Nephron (organoid): ENCODE measurements around the gene HOXB9.

Experiments
- H3K27ac Mint-ChIP-seq, 3 experiments: 2 replicates each; pipeline ENCODE4 v1.8.0; 2020; ENCODE audit warnings: mixed read lengths in 3 of 3, mild to moderate bottlenecking in 2 of 3, moderate library complexity in 1 of 3
- H3K27me3 Mint-ChIP-seq: 2 replicates; pipeline ENCODE4 v1.8.0; 2021; ENCODE audit warnings: low read depth, mild to moderate bottlenecking, moderate library complexity, mixed read lengths
- H3K36me3 Mint-ChIP-seq: 2 replicates; pipeline ENCODE4 v1.8.0; 2020; ENCODE audit warnings: low read depth, mixed read lengths
- H3K4me1 Mint-ChIP-seq: 2 replicates; pipeline ENCODE4 v1.8.0; 2020; ENCODE audit warnings: mixed read lengths
- H3K4me3 Mint-ChIP-seq, 3 experiments: 2 replicates each; pipeline ENCODE4 v1.8.0; 2020; ENCODE audit warnings: mild to moderate bottlenecking in 3 of 3, mixed read lengths in 3 of 3, moderate library complexity in 2 of 3
- H3K9me3 Mint-ChIP-seq: 2 replicates; pipeline ENCODE4 v1.8.0; 2020; ENCODE audit warnings: mixed read lengths
- CTCF ChIP-seq, 3 experiments: fragments of 200-600 bp; sonication (generic); IDR thresholded peaks; one replicate each; pipeline ENCODE4 v1.5.0; 2021; ENCODE audit warnings: antibody characterized with exemption in 3 of 3; ENCODE audit not compliant: unreplicated experiment in 3 of 3

The HOXB9 gene

GRCh38 chr17:48597528-48597777 lies 28.7 kb downstream of the HOXB9 start:
- peak overlapping the region; percentile 94 to 99 (median 98) for H3K4me3 Mint-ChIP-seq
- peaks cover 78% of the 10 kb centered on the region for H3K4me1 Mint-ChIP-seq
- no peak for TF ChIP-seq CTCF (IDR thresholded peaks at IDR 0.05; ENCODE audit: unreplicated experiment in 3 of 3)

GRCh38 chr17:48596735-48597527 lies 29.2 kb downstream of the HOXB9 start:
- Mint-ChIP-seq H3K27ac (peak overlapping the region in 1 of 3 experiments; percentile 98), H3K4me3 (peak overlapping the region; percentile 94 to 99 (median 98)), H3K9me3 (no peaks in the 10 kb centered on the region), H3K27me3 (peaks cover 95% of the 10 kb centered on the region), H3K36me3 (peaks cover 41% of the 10 kb centered on the region), H3K4me1 (peaks cover 79% of the 10 kb centered on the region)
- no peak for TF ChIP-seq CTCF (IDR thresholded peaks at IDR 0.05; ENCODE audit: unreplicated experiment in 3 of 3)

More at GRCh38 chr17:48597528-48597777, 28.7 kb downstream of the HOXB9 start:
- no peaks in the 10 kb centered on the region for H3K9me3 Mint-ChIP-seq
- peak overlapping the region in 1 of 3 experiments; percentile 98 for H3K27ac Mint-ChIP-seq
- peaks cover 40% of the 10 kb centered on the region for H3K36me3 Mint-ChIP-seq
- peaks cover 95% of the 10 kb centered on the region for H3K27me3 Mint-ChIP-seq

GRCh38 chr17:48596000-48596734 lies 30.0 kb downstream of the HOXB9 start:
- Mint-ChIP-seq H3K9me3 (no peaks in the 10 kb centered on the region), H3K27ac (peak overlapping the region in 1 of 3 experiments; percentile 98), H3K4me3 (peak overlapping the region; percentile 94 to 99 (median 98)), H3K27me3 (peaks cover 95% of the 10 kb centered on the region), H3K4me1 (peaks cover 85% of the 10 kb centered on the region), H3K36me3 (peaks cover 46% of the 10 kb centered on the region)
- no peak for TF ChIP-seq CTCF (IDR thresholded peaks at IDR 0.05; ENCODE audit: unreplicated experiment in 3 of 3)

GRCh38 chr17:48595278-48595999 lies 30.7 kb downstream of the HOXB9 start:
- Mint-ChIP-seq H3K4me3 (peak overlapping the region; percentile 91 to 98 (median 94)), H3K27ac (peak overlapping the region in 1 of 3 experiments; percentile 92), H3K4me1 (peaks cover 84% of the 10 kb centered on the region), H3K9me3 (no peaks in the 10 kb centered on the region), H3K27me3 (peaks cover 92% of the 10 kb centered on the region), H3K36me3 (peaks cover 53% of the 10 kb centered on the region)
- no peak for TF ChIP-seq CTCF (IDR thresholded peaks at IDR 0.05; ENCODE audit: unreplicated experiment in 3 of 3)

GRCh38 chr17:48594538-48595277 lies 31.4 kb downstream of the HOXB9 start:
- peak overlapping the region; percentile 91 to 98 (median 94) for H3K4me3 Mint-ChIP-seq
- peak overlapping the region in 1 of 3 experiments; percentile 92 for H3K27ac Mint-ChIP-seq
- no peak for TF ChIP-seq CTCF (IDR thresholded peaks at IDR 0.05; ENCODE audit: unreplicated experiment in 3 of 3)

More at GRCh38 chr17:48594538-48595277, 31.4 kb downstream of the HOXB9 start:
- Mint-ChIP-seq H3K9me3 (no peaks in the 10 kb centered on the region), H3K36me3 (peaks cover 60% of the 10 kb centered on the region), H3K27me3 (peaks cover 91% of the 10 kb centered on the region), H3K4me1 (peaks cover 84% of the 10 kb centered on the region)
